K562 (cell line): Measurements from ENCODE around the gene SPTBN4. TPM values are rescaled to one million over a fixed set of nuclear protein-coding genes. Genes with fewer than 3 reads are reported as not detected.

Source experiments
- ADNP ChIP-seq: fragments of 200-800 bp; sonication (Bioruptor generic); IDR thresholded peaks from 2 replicates; pipeline ENCODE4 v1.6.1; 2016; ENCODE audit warnings: missing genetic modification characterization, missing compliant biosample characterization
- BDP1 ChIP-seq: IDR thresholded peaks from 3 replicates; pipeline ENCODE4 v1.6.1; 2011; ENCODE audit not compliant: insufficient read length, insufficient read depth
- CBFA2T3 ChIP-seq: fragments of 450-650 bp; IDR thresholded peaks from 2 replicates; pipeline ENCODE4 v1.6.1; 2017
- CBX3 ChIP-seq, 2 experiments: IDR thresholded peaks; 1 replicate in 1 of 2; 2 replicates in 1 of 2; pipeline ENCODE4 v1.6.1; 2012; ENCODE audit warnings: inconsistent platforms in 2 of 2, low read length in 2 of 2, borderline replicate concordance in 1 of 2, control low read depth in 1 of 2
- DLX4 ChIP-seq: fragments of 250-450 bp; sonication (Bioruptor Pico); IDR thresholded peaks from 2 replicates; pipeline ENCODE4 v1.6.1; 2021; ENCODE audit warnings: mild to moderate bottlenecking
- HOMEZ ChIP-seq: fragments of 250-450 bp; sonication (Bioruptor Pico); IDR thresholded peaks from 2 replicates; pipeline ENCODE4 v1.4.0; 2020; ENCODE audit warnings: mild to moderate bottlenecking, moderate library complexity
- NCOA6 ChIP-seq: fragments of 450-650 bp; IDR thresholded peaks from 2 replicates; pipeline ENCODE4 v1.6.1; 2017; ENCODE audit warnings: mild to moderate bottlenecking
- PHTF2 ChIP-seq: fragments of 250-450 bp; sonication (Bioruptor Pico); IDR thresholded peaks from 2 replicates; pipeline ENCODE4 v1.5.0; 2021; ENCODE audit warnings: mild to moderate bottlenecking
- SMARCA4 ChIP-seq: fragments of 450-650 bp; IDR thresholded peaks from 2 replicates; pipeline ENCODE4 v1.6.1; 2016
- TEAD4 ChIP-seq, 2 experiments: sonication (generic) in 1 of 2; formaldehyde crosslinking in 1 of 2; IDR thresholded peaks; 2 replicates each; pipeline versions ENCODE4 v1.6.1 to v1.8.0; 2012 to 2022; ENCODE audit warnings: borderline replicate concordance in 1 of 2, inconsistent platforms in 1 of 2, low read length in 1 of 2, mild to moderate bottlenecking in 1 of 2, missing genetic modification reagents in 1 of 2
- ZBTB40 ChIP-seq, 2 experiments: fragments of 450-650 bp in 1 of 2; sonication (generic) in 1 of 2; formaldehyde crosslinking in 1 of 2; IDR thresholded peaks; 2 replicates each; pipeline versions ENCODE4 v1.7.1 to v1.9.0; 2016 to 2022; ENCODE audit warnings: inconsistent platforms in 1 of 2, mild to moderate bottlenecking in 1 of 2, missing genetic modification reagents in 1 of 2
- ZNF263 ChIP-seq: sonication (generic); formaldehyde crosslinking; IDR thresholded peaks from 2 replicates; pipeline ENCODE4 v1.8.0; 2022; ENCODE audit warnings: mild to moderate bottlenecking, missing genetic modification reagents, borderline replicate concordance
- ZNF316 ChIP-seq: fragments of 450-650 bp; IDR thresholded peaks from 2 replicates; pipeline ENCODE4 v1.6.1; 2016
- ZNF518B ChIP-seq: fragments of 250-450 bp; sonication (Bioruptor Pico); IDR thresholded peaks from 2 replicates; pipeline ENCODE4 v1.5.0; 2021; ENCODE audit warnings: mild to moderate bottlenecking, moderate library complexity
- polyA plus RNA-seq, 8 experiments: library from polyadenylated mRNA; depleted of rRNA in 4 of 8; stranded (reverse) in 5 of 8; unstranded in 3 of 8; fragments of >200 nt; fragmentation: Nextera tagmentation in 2 of 8; fragmentation: Illumina TruSeq in 1 of 8; extraction: Ambion mirVana in 2 of 8; extraction: Trizol in 1 of 8; gene quantifications; 2 replicates each; pipeline versions ENCODE4 v1.2.1 to v1.2.3, GENCODE V29; 2011 to 2014; ENCODE audit warnings: inconsistent platforms in 1 of 8, missing spikeins in 1 of 8
- total RNA-seq, 7 experiments: library from RNA; depleted of rRNA in 6 of 7; stranded (reverse); fragments of >200 nt in 6 of 7; fragmentation: Illumina TruSeq in 2 of 7; extraction: Trizol in 2 of 7; gene quantifications; 2 replicates each; pipeline versions ENCODE4 v1.2.1 to v1.2.3, GENCODE V29; 2011 to 2021; ENCODE audit warnings: low replicate concordance in 1 of 7

SPTBN4 gene
- total and polyA plus RNA-seq, 9 of the 15 experiments (the other 6 are each of a cell fraction or from before 2014, with no cell fraction given): 0.01 to 1.5 (median 0.86) TPM

GRCh38 chr19:40524133-40524549 lies 57.3 kb downstream of the SPTBN4 start (continued):
- no peak for TF ChIP-seq HOMEZ (CRISPR knock-in tag)
- no peak for TF ChIP-seq ZBTB40 (IDR thresholded peaks at IDR 0.05)
- TF ChIP-seq ZBTB40 (CRISPR knock-in tag; IDR thresholded peaks at IDR 0.05): no peak
- TF ChIP-seq DLX4 (CRISPR knock-in tag): no peak
- TF ChIP-seq ZNF316: peak; percentile 95
- TF ChIP-seq PHTF2 (CRISPR knock-in tag): no peak
- peak; percentile 79 for TF ChIP-seq ADNP
- TF ChIP-seq CBFA2T3: peak; percentile 72
- no peak for TF ChIP-seq BDP1
- no peak for TF ChIP-seq NCOA6
- 0 out of 2 replicates have a peak, but pooled peaks have one; percentile 22 for TF ChIP-seq TEAD4 (IDR thresholded peaks at IDR 0.05; ENCODE audit: low read length)
- TF ChIP-seq TEAD4 (CRISPR knock-in tag; IDR thresholded peaks at IDR 0.05; ENCODE audit: borderline replicate concordance): no peak
- TF ChIP-seq CBX3 (IDR thresholded peaks at IDR 0.05; ENCODE audit: borderline replicate concordance in 1 of 2, low read length in 2 of 2): 0 out of 3 replicates have a peak, but pooled peaks of 1 of the 2 experiments have one; percentile 18
- TF ChIP-seq ZNF263: peak; percentile 48; the same call in 1 of the 2 replicates
- peak; percentile 80 for TF ChIP-seq SMARCA4
- no peak for TF ChIP-seq ZNF518B (CRISPR knock-in tag)
